GM10266 (cell line): ENCODE measurements around the gene ADSL.

ENCODE experiments used
- DNase-seq: peaks from one replicate; pipeline ENCODE4 v3.0.0; 2012; ENCODE audit errors: extremely low spot score
- TF ChIP-seq, protein P1 (sequence below): IDR thresholded peaks from 2 replicates; pipeline ENCODE4 v1.5.1; 2012; ENCODE audit warnings: mild to moderate bottlenecking, low read depth; ENCODE audit not compliant: control insufficient read depth, insufficient read depth; ENCODE audit errors: missing control alignments

The ADSL gene

DNA sequence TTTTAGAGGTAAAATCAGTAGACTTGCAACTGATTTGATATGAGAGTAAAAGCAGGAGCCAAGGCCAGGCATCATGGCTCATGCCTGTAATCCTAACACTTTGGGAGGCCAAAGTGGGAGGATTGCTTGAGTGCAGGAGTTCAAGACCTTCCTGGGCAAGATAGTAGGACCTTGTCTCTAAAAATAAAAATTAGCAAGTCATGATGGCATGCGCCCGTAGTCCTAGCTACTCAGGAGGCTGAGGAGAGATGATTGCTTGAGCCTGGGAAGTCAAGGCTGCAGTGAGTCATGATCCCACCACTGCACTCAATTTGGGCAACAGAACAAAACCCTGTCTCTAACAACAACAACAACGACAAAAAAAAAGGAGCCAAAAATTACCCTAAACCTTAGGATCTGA is 37.6 kb downstream of the ADSL start:
- TF ChIP-seq, protein P1, sequence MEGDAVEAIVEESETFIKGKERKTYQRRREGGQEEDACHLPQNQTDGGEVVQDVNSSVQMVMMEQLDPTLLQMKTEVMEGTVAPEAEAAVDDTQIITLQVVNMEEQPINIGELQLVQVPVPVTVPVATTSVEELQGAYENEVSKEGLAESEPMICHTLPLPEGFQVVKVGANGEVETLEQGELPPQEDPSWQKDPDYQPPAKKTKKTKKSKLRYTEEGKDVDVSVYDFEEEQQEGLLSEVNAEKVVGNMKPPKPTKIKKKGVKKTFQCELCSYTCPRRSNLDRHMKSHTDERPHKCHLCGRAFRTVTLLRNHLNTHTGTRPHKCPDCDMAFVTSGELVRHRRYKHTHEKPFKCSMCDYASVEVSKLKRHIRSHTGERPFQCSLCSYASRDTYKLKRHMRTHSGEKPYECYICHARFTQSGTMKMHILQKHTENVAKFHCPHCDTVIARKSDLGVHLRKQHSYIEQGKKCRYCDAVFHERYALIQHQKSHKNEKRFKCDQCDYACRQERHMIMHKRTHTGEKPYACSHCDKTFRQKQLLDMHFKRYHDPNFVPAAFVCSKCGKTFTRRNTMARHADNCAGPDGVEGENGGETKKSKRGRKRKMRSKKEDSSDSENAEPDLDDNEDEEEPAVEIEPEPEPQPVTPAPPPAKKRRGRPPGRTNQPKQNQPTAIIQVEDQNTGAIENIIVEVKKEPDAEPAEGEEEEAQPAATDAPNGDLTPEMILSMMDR, result no peak
- no peak for DNase-seq

DNA sequence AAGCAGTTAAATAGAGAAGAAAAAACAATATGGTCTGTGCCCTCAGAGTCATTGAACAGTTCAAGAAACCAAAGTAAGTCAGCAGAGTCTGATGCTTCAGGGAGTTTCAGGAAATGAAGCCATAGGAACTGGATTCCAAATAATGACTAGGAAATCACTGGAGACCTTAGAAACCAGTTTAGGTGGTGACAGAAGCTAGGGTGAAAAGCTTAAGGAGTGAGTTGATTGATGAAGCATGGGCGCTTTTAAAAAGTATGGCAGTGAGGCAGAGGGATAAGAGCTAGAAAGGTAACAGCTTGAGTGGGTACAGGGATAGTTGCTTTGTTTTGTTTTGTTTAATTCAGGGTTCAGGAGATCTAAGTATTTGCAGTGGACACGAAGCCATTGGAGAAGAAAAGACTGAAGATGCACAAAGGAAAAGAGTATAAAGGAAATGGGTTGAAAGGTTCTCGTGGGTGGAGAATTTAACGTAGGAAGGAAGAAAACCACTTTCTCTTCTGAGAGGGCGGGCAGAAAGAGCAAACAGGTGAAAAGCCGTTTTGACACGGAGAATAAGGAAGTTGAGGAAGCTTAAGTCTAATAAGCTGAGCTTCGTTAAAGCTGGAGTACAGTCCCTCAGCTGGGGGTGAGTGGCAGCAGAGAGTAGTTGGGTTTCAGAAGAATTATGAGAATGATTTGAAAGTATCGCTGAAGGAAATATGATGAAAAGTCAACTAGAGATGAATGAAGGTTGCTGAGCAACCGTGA is 38.9 kb downstream of the ADSL start:
- DNase-seq, result peak; percentile 69
- TF ChIP-seq, protein P1, result no peak

DNA sequence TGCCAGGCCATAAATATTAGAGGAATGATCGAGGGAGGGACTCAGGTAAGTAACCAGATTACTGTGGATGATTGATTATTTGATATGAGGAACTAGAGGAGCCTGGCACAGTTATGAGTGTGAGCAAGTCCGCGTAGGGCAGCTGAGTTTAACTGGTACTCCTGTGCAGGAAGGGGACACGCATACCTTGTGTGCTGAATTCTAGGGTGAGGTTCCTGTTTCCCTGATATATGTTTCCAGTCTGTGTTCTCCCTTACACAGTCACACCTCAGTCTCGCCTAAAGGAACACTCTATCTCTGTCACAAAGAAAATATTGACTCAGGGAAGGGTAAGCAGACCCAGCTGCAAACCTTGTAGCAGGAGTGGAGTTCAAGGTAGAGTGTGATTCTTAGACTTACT is 41.4 kb downstream of the ADSL start:
- no peak for DNase-seq
- TF ChIP-seq, protein P1, result no peak

DNA sequence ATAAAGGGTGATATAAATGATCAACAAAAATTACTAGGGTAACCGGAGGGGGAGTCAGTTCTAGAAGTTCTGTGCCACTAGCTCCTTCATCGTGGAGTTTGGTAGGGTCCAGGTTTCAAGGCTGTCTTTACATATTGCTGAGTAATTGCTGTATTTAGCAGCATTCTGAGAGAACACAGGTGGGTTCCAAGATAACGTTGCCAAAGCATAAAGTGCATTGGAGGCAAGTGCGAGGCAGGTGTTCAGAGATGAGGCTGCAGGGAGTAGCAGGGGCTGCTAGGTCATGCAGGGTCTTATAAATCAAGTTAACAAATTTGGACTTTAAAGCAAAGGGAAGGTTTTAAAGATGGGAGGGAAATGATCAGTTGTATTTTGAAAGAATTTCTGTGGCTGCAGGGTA is 41.9 kb downstream of the ADSL start:
- TF ChIP-seq, protein P1, result no peak
- no peak for DNase-seq

DNA sequence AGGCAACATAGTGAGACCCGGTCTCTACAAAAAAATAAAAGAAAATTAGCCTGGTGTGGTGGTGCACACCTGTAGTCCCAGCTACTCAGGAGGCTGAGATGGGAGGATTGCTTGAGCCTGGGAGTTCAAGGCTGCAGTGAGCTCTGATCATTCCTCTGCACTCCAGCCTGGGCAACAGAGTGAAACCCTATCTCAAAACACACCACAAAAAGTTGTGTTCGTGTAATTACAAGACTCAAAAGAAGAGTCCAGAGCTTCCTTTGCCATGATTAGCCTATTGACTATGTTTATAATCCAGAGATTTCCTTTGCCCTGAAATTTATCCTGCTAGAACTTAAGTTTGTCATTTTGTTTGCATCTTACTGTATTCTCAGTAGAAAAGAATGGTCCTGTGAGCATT is 45.1 kb downstream of the ADSL start:
- no peak for DNase-seq
- TF ChIP-seq, protein P1, result no peak

DNA sequence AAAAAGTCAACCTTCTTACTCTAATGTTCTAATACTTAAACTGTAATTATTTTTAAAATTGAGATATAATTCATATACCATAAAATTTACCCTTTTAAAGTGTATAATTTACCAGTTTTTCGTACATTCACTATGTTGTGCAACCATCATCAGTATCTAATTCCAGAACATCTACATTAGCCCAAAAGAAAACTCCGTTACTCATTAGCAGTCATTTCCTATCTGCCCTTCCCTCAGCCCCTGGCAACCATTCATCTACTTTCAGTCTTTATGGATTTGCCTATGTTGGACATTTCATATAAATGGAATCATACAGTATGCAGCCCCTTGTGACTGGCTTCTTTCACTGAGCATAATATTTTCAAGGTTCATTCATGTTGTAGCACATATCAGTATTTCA is 46.3 kb downstream of the ADSL start:
- DNase-seq, result no peak
- TF ChIP-seq, protein P1, result no peak

DNA sequence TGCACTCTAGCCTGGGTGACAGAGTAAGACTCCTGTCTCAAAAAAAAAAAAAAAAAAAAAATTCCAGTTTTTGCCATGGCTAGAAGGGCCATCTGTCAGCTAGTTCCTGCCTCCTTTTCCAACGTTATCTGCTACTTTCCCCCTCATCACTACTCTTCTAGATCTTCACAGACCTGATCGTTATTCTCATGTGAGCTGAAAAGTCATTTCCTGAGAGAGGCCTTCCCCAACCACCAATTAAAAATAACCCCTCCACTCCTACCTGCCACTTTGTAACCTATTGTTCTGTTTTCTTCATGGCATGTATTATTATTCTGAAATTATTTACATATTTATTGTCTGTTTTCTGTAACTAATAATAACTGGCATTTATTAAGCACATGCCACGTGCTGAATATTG is 48.3 kb downstream of the ADSL start:
- TF ChIP-seq, protein P1, result no peak
- no peak for DNase-seq
